GM19043 (cell line): ENCODE data around the gene SSX4B.
"Not testable (repeated sequence)": the region's sequence is repeated elsewhere in the genome, so short reads cannot be mapped to it uniquely, and the experiment has no call there.

Experiments
- ATAC-seq: cut with Tn5 transposase; IDR thresholded peaks from one replicate; pipeline ENCODE4 v1.9.1; 2021; ENCODE audit warnings: low read depth; ENCODE audit not compliant: unreplicated experiment

SSX4B gene

DNA sequence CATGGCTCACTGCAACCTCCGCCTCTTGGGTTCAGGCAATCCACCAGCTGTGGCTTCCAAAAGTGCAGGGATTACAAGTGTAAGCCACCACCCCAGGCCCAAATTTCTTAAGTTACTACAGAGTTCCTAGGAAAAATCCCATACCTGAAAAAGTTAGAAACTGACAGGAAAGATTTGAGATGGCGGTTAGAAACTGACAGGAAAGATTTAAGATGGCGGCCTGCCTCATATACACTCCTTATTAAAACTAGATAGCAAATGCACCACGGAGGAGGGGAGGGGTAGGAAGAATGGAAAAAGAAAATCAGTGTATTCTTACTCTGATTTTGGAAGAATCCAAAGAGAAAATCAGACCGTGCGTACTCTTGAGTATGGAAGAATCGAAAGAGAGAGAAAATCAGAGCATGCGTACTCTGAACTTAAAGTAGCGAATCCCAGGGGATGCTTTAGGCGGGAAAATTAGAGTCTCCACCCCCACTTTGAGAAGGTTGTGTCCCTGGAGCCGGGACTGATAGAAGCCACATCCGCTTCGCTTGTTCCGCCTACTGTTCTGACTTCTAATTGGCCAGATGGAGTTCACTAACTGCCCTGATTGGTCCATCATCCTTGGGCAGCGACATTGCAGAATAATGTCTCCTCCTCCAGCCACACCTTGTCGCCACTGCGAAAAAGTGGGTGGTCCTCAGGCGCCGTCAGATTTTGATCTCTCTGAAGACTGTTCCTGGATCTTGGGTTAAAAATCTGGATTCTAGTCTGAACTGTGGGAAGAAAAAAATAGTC lies 55.3 kb downstream of the SSX4B start, which contains the start of gene SSX3:
Gene SSX3, minus strand, starts transcription at position 389 of the 780 bp plus-strand sequence. CDS start 1,454 bp downstream, outside the sequence.
- not testable (repeated sequence) for ATAC-seq
